Endothelial cell of umbilical vein (primary cell): ENCODE measurements around the gene NSD2. TPM values are rescaled to one million over a fixed set of nuclear protein-coding genes. Genes with fewer than 3 reads are reported as not detected.

Experiments
- BruUV-seq: library from RNA; stranded (reverse); fragments of 400-500 nt; replicated peaks from 2 replicates; lab custom pipeline; 2021; lab: Mats Ljungman, UMichigan
- CTCF ChIA-PET: fragments of 300-600, 350-600 bp; sonication (Branson Sonifier 250); formaldehyde crosslinking; loops from one replicate; lab custom pipeline; 2021; ENCODE audit warnings: antibody characterized with exemption, inconsistent platforms; lab: Charles Lee
- POLR2A ChIA-PET: fragments of 300-600, 350-600 bp; sonication (Branson Sonifier 250); formaldehyde crosslinking; loops from one replicate; lab custom pipeline; 2021; ENCODE audit warnings: antibody characterized with exemption, inconsistent platforms; lab: Charles Lee
- DNase-seq: peaks from one replicate; pipeline ENCODE4 v3.0.0-alpha.2; 2011; ENCODE audit warnings: low read depth, low spot score
- FAIRE-seq: peaks from 2 replicates; lab custom pipeline; 2011; peaks lifted over from hg19 to GRCh38; lab: Jason Lieb, UNC
- H2AFZ ChIP-seq: 2 replicates; pipeline ENCODE4 v1.6.0; 2012; ENCODE audit warnings: low read depth, low read length, control low read depth, inconsistent platforms
- H3K27ac ChIP-seq: 2 replicates; pipeline ENCODE4 v1.5.1; 2011; ENCODE audit warnings: low read depth, mild to moderate bottlenecking, control low read depth, low read length, moderate library complexity; ENCODE audit not compliant: insufficient read depth
- H3K27me3 ChIP-seq, 2 experiments: 2 replicates each; pipeline versions ENCODE4 v1.6.0 to v1.6.1; 2011; ENCODE audit warnings: low read length in 2 of 2, mixed read lengths in 1 of 2; ENCODE audit not compliant: control insufficient read depth in 2 of 2, insufficient read depth in 2 of 2
- H3K36me3 ChIP-seq, 2 experiments: 2 replicates in 1 of 2; 3 replicates in 1 of 2; pipeline ENCODE4 v1.5.1; 2011; ENCODE audit warnings: low read length in 2 of 2, mild to moderate bottlenecking in 1 of 2, moderate library complexity in 1 of 2; ENCODE audit not compliant: control insufficient read depth in 2 of 2, insufficient read depth in 2 of 2; ENCODE audit errors: extremely low read depth in 1 of 2
- H3K4me1 ChIP-seq: 3 replicates; pipeline ENCODE4 v1.5.1; 2011; ENCODE audit warnings: mild to moderate bottlenecking, low read length; ENCODE audit not compliant: control insufficient read depth, insufficient read depth; ENCODE audit errors: extremely low read depth
- H3K4me2 ChIP-seq: 2 replicates; pipeline ENCODE4 v1.6.1; 2011; ENCODE audit warnings: low read length, control low read depth, mixed read lengths; ENCODE audit not compliant: insufficient read depth
- H3K4me3 ChIP-seq, 3 experiments: fragments of 200-600 bp in 1 of 3; sonication (generic), shearing (Covaris generic) in 1 of 3; replicated peaks in 1 of 3; 2 replicates each; pipeline ENCODE4 v1.5.1; 2011 to 2016; ENCODE audit warnings: control low read depth in 3 of 3, low read length in 3 of 3, mild to moderate bottlenecking in 2 of 3, inconsistent platforms in 1 of 3, low read depth in 1 of 3, moderate library complexity in 1 of 3; ENCODE audit not compliant: insufficient read depth in 1 of 3
- H3K79me2 ChIP-seq: 2 replicates; pipeline ENCODE4 v1.6.0; 2012; ENCODE audit warnings: low read length, inconsistent platforms; ENCODE audit not compliant: control insufficient read depth, insufficient read depth
- H3K9ac ChIP-seq: replicated peaks from 2 replicates; pipeline ENCODE3; 2011; ENCODE audit warnings: low read length, control low read depth; ENCODE audit not compliant: insufficient read depth; ENCODE audit errors: extremely low read depth
- H3K9me1 ChIP-seq: replicated peaks from 3 replicates; pipeline ENCODE4 v1.6.0; 2011; ENCODE audit warnings: mild to moderate bottlenecking, low read length; ENCODE audit not compliant: control insufficient read depth, insufficient read depth; ENCODE audit errors: extremely low read depth
- H3K9me3 ChIP-seq: replicated peaks from 2 replicates; pipeline ENCODE4 v1.5.1; 2012; ENCODE audit warnings: low read length, inconsistent platforms; ENCODE audit not compliant: control insufficient read depth, insufficient read depth
- H4K20me1 ChIP-seq: replicated peaks from 2 replicates; pipeline ENCODE3; 2011; ENCODE audit warnings: mild to moderate bottlenecking, low read length; ENCODE audit not compliant: control insufficient read depth, insufficient read depth; ENCODE audit errors: extremely low read depth
- CTCF ChIP-seq, 2 donors: IDR thresholded peaks; 1 replicate in 1 of 2; 2 replicates in 1 of 2; pipeline ENCODE4 v1.5.1; 2011; ENCODE audit warnings: low read length in 2 of 2, mild to moderate bottlenecking in 2 of 2, moderate library complexity in 2 of 2, control low read depth in 1 of 2, inconsistent platforms in 1 of 2, low read depth in 1 of 2; ENCODE audit not compliant: insufficient read depth in 1 of 2; ENCODE audit errors: extremely low read depth in 1 of 2
- EZH2 ChIP-seq: IDR thresholded peaks from 2 replicates; pipeline ENCODE4 v1.6.1; 2012; ENCODE audit warnings: borderline replicate concordance, low read depth, mild to moderate bottlenecking, moderate library complexity, low read length, inconsistent platforms; ENCODE audit not compliant: severe bottlenecking
- FOS ChIP-seq: IDR thresholded peaks from 2 replicates; pipeline ENCODE4 v1.6.1; 2011; ENCODE audit warnings: mild to moderate bottlenecking, low read length, moderate library complexity, borderline replicate concordance; ENCODE audit not compliant: insufficient read depth
- GATA2 ChIP-seq: IDR thresholded peaks from 2 replicates; pipeline ENCODE4 v1.7.0; 2011; ENCODE audit warnings: low read depth, mild to moderate bottlenecking, moderate library complexity, mixed read lengths, low read length; ENCODE audit not compliant: insufficient read length, insufficient read depth
- JUN ChIP-seq: IDR thresholded peaks from 2 replicates; pipeline ENCODE4 v1.6.1; 2011; ENCODE audit warnings: borderline replicate concordance, low read depth; ENCODE audit not compliant: insufficient read length, insufficient read depth
- MAX ChIP-seq: IDR thresholded peaks from 2 replicates; pipeline ENCODE4 v1.6.1; 2011; ENCODE audit not compliant: insufficient read depth, insufficient read length
- MYC ChIP-seq: IDR thresholded peaks from one replicate; pipeline ENCODE4 v1.6.1; 2011; ENCODE audit warnings: mild to moderate bottlenecking, low read depth, low read length
- POLR2A ChIP-seq: IDR thresholded peaks from 2 replicates; pipeline ENCODE4 v1.6.1; 2012; ENCODE audit warnings: low read depth, mild to moderate bottlenecking, control low read depth, low read length
- POLR2AphosphoS5 ChIP-seq: IDR thresholded peaks from 2 replicates; pipeline ENCODE4 v1.6.1; 2012; ENCODE audit warnings: low read depth, mild to moderate bottlenecking, control low read depth, low read length, moderate library complexity; ENCODE audit not compliant: insufficient read depth
- dilution Hi-C: fragments of 300-500 bp; cut with MboI; formaldehyde crosslinking; loops from one replicate; pipeline ENCODE4 v1.15.0; 2019; ENCODE audit warnings: low sequenced_read_pairs; ENCODE audit not compliant: extremely low pct_ligation_motif_present
- intact Hi-C: fragments of 100-400 bp; cut with micrococcal nuclease; formaldehyde crosslinking; loops from one replicate; pipeline ENCODE4 v1.10.0; 2022
- polyA plus RNA-seq, 4 experiments: library from polyadenylated mRNA; depleted of rRNA in 3 of 4; stranded (reverse) in 3 of 4; unstranded in 1 of 4; fragments of >200 nt; gene quantifications; 2 replicates each; pipeline versions ENCODE4 v1.2.1 to v1.2.3, GENCODE V29; 2011 to 2012; ENCODE audit warnings: missing spikeins in 1 of 4
- total RNA-seq: library from RNA; stranded (reverse); gene quantifications from 2 replicates; pipeline ENCODE4 v1.2.3, GENCODE V29; 2021

Gene NSD2
- total and polyA plus RNA-seq, 2 donors (not counting 3 experiments of a cell fraction or from before 2014, with no cell fraction given): 31.3 to 171 TPM

GRCh38 chr4:1981251-1982058, 110.3 kb downstream of the NSD2 start:
- H3K4me3 ChIP-seq: no peak overlapping the region
- H3K4me2 ChIP-seq: no peak overlapping the region
- ChIA-PET POLR2A (no interaction called here), CTCF (interaction anchor here (0.6 kb wide), 1 partner anchor 169 kb away, joined by 3 read pairs; no protein-coding TSS in a partner anchor)
- intact Hi-C loops: no loop called here
- H2AFZ ChIP-seq: no peak overlapping the region
- no peaks in the 10 kb centered on the region for H3K9me3 ChIP-seq
- H3K79me2 ChIP-seq: no peaks in the 10 kb centered on the region
- no peak for DNase-seq
- peak; percentile 59 for FAIRE-seq
- no peaks in the 10 kb centered on the region for H3K9me1 ChIP-seq
- BruUV-seq: no TSS peak
- TF ChIP-seq GATA2: no peak
- no peak for TF ChIP-seq CTCF (IDR thresholded peaks at IDR 0.05; ENCODE audit: extremely low read depth in 1 of 2, insufficient read depth in 1 of 2, low read depth in 1 of 2, low read length in 2 of 2)
- no peak for TF ChIP-seq MAX
- no peak for TF ChIP-seq FOS
- no peak for TF ChIP-seq POLR2AphosphoS5
- TF ChIP-seq EZH2: no peak
- TF ChIP-seq POLR2A: no peak
- TF ChIP-seq MYC: no peak
- no peak for TF ChIP-seq JUN
- no peak overlapping the region for H3K9ac ChIP-seq
- peaks cover 22 to 55% of the 10 kb centered on the region in 2 experiments for H3K36me3 ChIP-seq
- H4K20me1 ChIP-seq: no peaks in the 10 kb centered on the region
- H3K27me3 ChIP-seq: no peaks in the 10 kb centered on the region
- H3K27ac ChIP-seq: no peak overlapping the region
- dilution Hi-C loops: no loop called here
- H3K4me1 ChIP-seq: no peaks in the 10 kb centered on the region
